K562 (cell line): ENCODE data around the gene AGFG1. TPM values are rescaled to one million over a fixed set of nuclear protein-coding genes. Genes with fewer than 3 reads are reported as not detected.

ENCODE experiments used
- ATAC-seq: fragments of 200-7000 bp; cut with Tn5 transposase; 3 replicates; pipeline ENCODE4 v1.9.1; 2020; ENCODE audit warnings: moderate library complexity
- BruUV-seq: library from RNA; stranded (reverse); fragments of 400-500 nt; replicated peaks from 2 replicates; lab custom pipeline; 2021; lab: Mats Ljungman, UMichigan
- CTCF ChIA-PET: fragments of 300-600 bp; formaldehyde crosslinking; extraction: SDS; loops from one replicate; lab custom pipeline; 2021; ENCODE audit warnings: low intra/inter-chr PET ratio; lab: Yijun Ruan, JAX
- POLR2A ChIA-PET: fragments of 300-600, 350-650 bp; sonication (Branson Sonifier 250); formaldehyde crosslinking; extraction: SDS; loops from one replicate; lab custom pipeline; 2021; ENCODE audit warnings: antibody characterized with exemption, inconsistent platforms; lab: Yijun Ruan, JAX
- DNase-seq, 4 experiments: peaks; one replicate each; pipeline versions ENCODE4 v3.0.0 to v3.0.0-alpha.2; 2011 to 2018; ENCODE audit warnings: low spot score in 3 of 4, mixed read lengths in 3 of 4; ENCODE audit errors: extremely low read depth in 1 of 4
- FAIRE-seq: peaks from 2 replicates; lab custom pipeline; 2011; peaks lifted over from hg19 to GRCh38; lab: Jason Lieb, UNC
- H2AFZ ChIP-seq: 2 replicates; pipeline ENCODE4 v1.6.0; 2011; ENCODE audit warnings: low read depth, low read length, control low read depth, inconsistent platforms
- H3K27ac ChIP-seq: fragments of 200-600 bp; 3 replicates; pipeline ENCODE4 v1.8.0; 2011; ENCODE audit warnings: low read depth, mild to moderate bottlenecking, control low read depth, inconsistent platforms, low read length, moderate library complexity, mixed read lengths; ENCODE audit errors: extremely low read depth
- H3K27me3 ChIP-seq, 2 experiments: fragments of 300-600 bp in 1 of 2; 2 replicates in 1 of 2; 3 replicates in 1 of 2; pipeline versions ENCODE4 v1.6.0 to v1.8.0; 2011; ENCODE audit warnings: inconsistent platforms in 2 of 2, low read length in 2 of 2, mild to moderate bottlenecking in 1 of 2, mixed read lengths in 1 of 2, moderate library complexity in 1 of 2; ENCODE audit not compliant: control insufficient read depth in 2 of 2, insufficient read depth in 2 of 2
- H3K36me3 ChIP-seq: fragments of 300-600 bp; 3 replicates; pipeline ENCODE4 v1.8.0; 2011; ENCODE audit warnings: mild to moderate bottlenecking, low read length, inconsistent platforms; ENCODE audit not compliant: control insufficient read depth, insufficient read depth
- H3K4me1 ChIP-seq, 2 experiments: fragments of 200-600 bp in 1 of 2; replicated peaks in 1 of 2; 2 replicates in 1 of 2; 3 replicates in 1 of 2; pipeline versions ENCODE4 v1.5.1 to v1.8.0; 2011; ENCODE audit warnings: inconsistent platforms in 2 of 2, low read length in 2 of 2, mild to moderate bottlenecking in 1 of 2, mixed read lengths in 1 of 2, moderate library complexity in 1 of 2; ENCODE audit not compliant: control insufficient read depth in 2 of 2, insufficient read depth in 2 of 2
- H3K4me2 ChIP-seq: 2 replicates; pipeline ENCODE4 v1.6.1; 2011; ENCODE audit warnings: low read length, control low read depth, inconsistent platforms, mixed read lengths; ENCODE audit not compliant: insufficient read depth
- H3K4me3 ChIP-seq: fragments of 200-600 bp; sonication (generic), shearing (Covaris generic); 2 replicates; pipeline ENCODE4 v1.5.1; 2016; ENCODE audit warnings: control low read depth, inconsistent platforms
- H3K79me2 ChIP-seq: fragments of 200-600 bp; 3 replicates; pipeline ENCODE4 v1.8.0; 2011; ENCODE audit warnings: low read length, inconsistent platforms; ENCODE audit not compliant: control insufficient read depth, insufficient read depth
- H3K9ac ChIP-seq, 2 experiments: 2 replicates each; pipeline versions ENCODE4 v1.6.0 to v1.6.1; 2011; ENCODE audit warnings: low read depth in 2 of 2, low read length in 2 of 2, control low read depth in 1 of 2, inconsistent platforms in 1 of 2, mild to moderate bottlenecking in 1 of 2, mixed read lengths in 1 of 2; ENCODE audit not compliant: insufficient read depth in 1 of 2
- H3K9me1 ChIP-seq: one replicate; pipeline ENCODE4 v1.6.0; 2011; ENCODE audit warnings: inconsistent platforms, mild to moderate bottlenecking, low read length, moderate library complexity; ENCODE audit not compliant: control insufficient read depth, insufficient read depth
- H3K9me3 ChIP-seq: replicated peaks from 2 replicates; pipeline ENCODE4 v1.5.1; 2011; ENCODE audit warnings: low read depth, low read length, inconsistent platforms; ENCODE audit not compliant: control insufficient read depth, insufficient read depth
- H4K20me1 ChIP-seq: replicated peaks from 2 replicates; pipeline ENCODE4 v1.6.1; 2011; ENCODE audit warnings: low read length, inconsistent platforms, mixed read lengths; ENCODE audit not compliant: control insufficient read depth, insufficient read depth
- BRD4 ChIP-seq: fragments of 200-600 bp; sonication (generic); IDR thresholded peaks from 2 replicates; pipeline ENCODE4 v1.6.1; 2017; ENCODE audit warnings: inconsistent platforms
- CREBBP ChIP-seq: IDR thresholded peaks from one replicate; pipeline ENCODE4 v1.6.1; 2012; ENCODE audit warnings: low read depth, mild to moderate bottlenecking, control low read depth, inconsistent platforms, low read length
- ETV6 ChIP-seq, 3 experiments: fragments of 150-350 bp in 1 of 3; sonication (generic) in 1 of 3; formaldehyde crosslinking in 1 of 3; IDR thresholded peaks; 2 replicates each; pipeline versions ENCODE4 v1.6.1 to v1.8.0; 2014 to 2022; ENCODE audit warnings: borderline replicate concordance in 2 of 3, low read depth in 2 of 3, antibody characterized with exemption in 1 of 3, low read length in 1 of 3, mild to moderate bottlenecking in 1 of 3, missing genetic modification reagents in 1 of 3
- HSF4 ChIP-seq: fragments of 250-450 bp; sonication (Bioruptor Pico); IDR thresholded peaks from 2 replicates; pipeline ENCODE4 v2.1.2; 2022; ENCODE audit warnings: mild to moderate bottlenecking, moderate library complexity, borderline replicate concordance
- KDM4B ChIP-seq, 2 experiments: fragments of 450-650 bp in 1 of 2; sonication (generic) in 1 of 2; IDR thresholded peaks; 2 replicates each; pipeline ENCODE4 v1.6.1; 2016 to 2017; ENCODE audit warnings: borderline replicate concordance in 2 of 2, antibody characterized with exemption in 1 of 2, low read depth in 1 of 2, mild to moderate bottlenecking in 1 of 2
- NFATC3 ChIP-seq: fragments of 450-650 bp; IDR thresholded peaks from 2 replicates; pipeline ENCODE4 v1.6.1; 2017; ENCODE audit warnings: mild to moderate bottlenecking
- SAP30 ChIP-seq: fragments of 200-600 bp; sonication (generic); IDR thresholded peaks from 2 replicates; pipeline ENCODE4 v1.6.1; 2012; ENCODE audit warnings: borderline replicate concordance, low read depth, mild to moderate bottlenecking, moderate library complexity, low read length, control low read depth, inconsistent platforms; ENCODE audit not compliant: insufficient read depth, poor library complexity, severe bottlenecking
- SMARCA5 ChIP-seq: fragments of 450-650 bp; IDR thresholded peaks from 2 replicates; pipeline ENCODE4 v1.6.1; 2016
- TBP ChIP-seq: optimal IDR thresholded peaks from 2 replicates; pipeline ENCODE3; 2011; ENCODE audit warnings: low read depth, low read length, improper control_type of control experiment
- ZFP30 ChIP-seq: fragments of 250-450 bp; sonication (Bioruptor Pico); IDR thresholded peaks from 2 replicates; pipeline ENCODE4 v1.8.0; 2022; ENCODE audit warnings: moderate library complexity, mild to moderate bottlenecking, inconsistent platforms, borderline replicate concordance
- ZNF12 ChIP-seq: sonication (generic); formaldehyde crosslinking; IDR thresholded peaks from 2 replicates; pipeline ENCODE4 v1.4.0; 2020; ENCODE audit warnings: mild to moderate bottlenecking, missing genetic modification reagents
- ZNF436 ChIP-seq: fragments of 250-450, 450-650 bp; sonication (Bioruptor Pico); formaldehyde crosslinking; IDR thresholded peaks from 2 replicates; pipeline ENCODE4 v1.7.0; 2020; ENCODE audit warnings: mild to moderate bottlenecking
- WGBS: fragments of 100-300 bp; shearing (Covaris generic); methylation state at CpG from one replicate; pipeline ENCODE4 v1.1.6; 2016; ENCODE audit warnings: low coverage, mixed read lengths; ENCODE audit not compliant: insufficient coverage; ENCODE audit errors: missing lambda C conversion rate; 5-methylcytosine and 5-hydroxymethylcytosine counted together
- in situ Hi-C: fragments of 300-500 bp; cut with MboI; formaldehyde crosslinking; loops from 4 replicates; pipeline ENCODE4 v1.15.0; 2018; ENCODE audit warnings: inconsistent platforms, mixed read lengths
- intact Hi-C: fragments of 100-400 bp; cut with micrococcal nuclease; formaldehyde crosslinking; loops from 2 replicates; pipeline ENCODE4 v1.14.2; 2022
- polyA plus RNA-seq, 8 experiments: library from polyadenylated mRNA; depleted of rRNA in 4 of 8; stranded (reverse) in 5 of 8; unstranded in 3 of 8; fragments of >200 nt; fragmentation: Nextera tagmentation in 2 of 8; fragmentation: Illumina TruSeq in 1 of 8; extraction: Ambion mirVana in 2 of 8; extraction: Trizol in 1 of 8; gene quantifications; 2 replicates each; pipeline versions ENCODE4 v1.2.1 to v1.2.3, GENCODE V29; 2011 to 2014; ENCODE audit warnings: inconsistent platforms in 1 of 8, missing spikeins in 1 of 8
- total RNA-seq, 7 experiments: library from RNA; depleted of rRNA in 6 of 7; stranded (reverse); fragments of >200 nt in 6 of 7; fragmentation: Illumina TruSeq in 2 of 7; extraction: Trizol in 2 of 7; gene quantifications; 2 replicates each; pipeline versions ENCODE4 v1.2.1 to v1.2.3, GENCODE V29; 2011 to 2021; ENCODE audit warnings: low replicate concordance in 1 of 7
- TF ChIP-seq, protein P1 (sequence below): fragments of 450-650 bp; IDR thresholded peaks from 2 replicates; pipeline ENCODE4 v1.6.1; 2016; ENCODE audit warnings: antibody characterized with exemption
- TF ChIP-seq, protein P2 (sequence below): IDR thresholded peaks from 2 replicates; pipeline ENCODE4 v1.6.1; 2016; ENCODE audit warnings: missing genetic modification characterization, missing compliant biosample characterization

Gene AGFG1
- total and polyA plus RNA-seq, 9 of the 15 experiments (the other 6 are each of a cell fraction or from before 2014, with no cell fraction given) = 11.2 to 97.5 (median 36.0) TPM

DNA sequence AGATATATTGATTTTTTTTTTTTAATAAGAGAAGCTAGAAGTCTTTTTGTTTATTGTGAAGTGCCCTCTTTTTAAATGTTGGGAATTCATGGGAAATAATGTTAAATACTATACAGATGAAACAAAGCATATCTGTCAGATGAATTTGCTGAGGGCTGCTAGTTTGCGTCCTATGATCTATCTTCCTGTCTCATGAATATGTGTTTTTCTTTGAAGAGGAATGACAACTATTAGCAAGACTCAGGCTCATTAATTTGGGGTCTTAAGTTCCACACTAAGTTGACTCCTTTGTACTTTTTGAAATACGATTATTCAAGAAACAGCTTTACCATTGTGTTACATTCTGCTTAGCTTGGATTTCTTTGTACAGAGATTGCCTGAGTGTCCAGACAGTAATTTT, 57.9 kb downstream of the AGFG1 start:
- BruUV-seq = no TSS peak
- Histone ChIP-seq H4K20me1 (no peaks in the 10 kb centered on the region), H3K36me3 (peaks cover 59% of the 10 kb centered on the region), H3K9ac (no peak overlapping the region), H3K9me1 (no peaks in the 10 kb centered on the region), H3K27ac (no peak overlapping the region), H3K79me2 (no peaks in the 10 kb centered on the region), H3K4me2 (no peak overlapping the region), H2AFZ (no peak overlapping the region), H3K4me1 (no peaks in the 10 kb centered on the region), H3K9me3 (no peaks in the 10 kb centered on the region), H3K27me3 (no peaks in the 10 kb centered on the region)
- DNase-seq = no peak
- WGBS = 91% methylated on average over 1 of the region's 2 CpGs
- intact Hi-C loops (no loop called here), in situ Hi-C loops (no loop called here)
- CTCF ChIA-PET = no interaction called here
- no peak for FAIRE-seq
- ATAC-seq = no peak
- POLR2A ChIA-PET = interaction anchor here (1.3 kb wide), 1 partner anchor 10 kb away, joined by 3 read pairs; no protein-coding TSS in a partner anchor
- no peak for TF ChIP-seq KDM4B (IDR thresholded peaks at IDR 0.05; ENCODE audit: borderline replicate concordance in 2 of 2, low read depth in 1 of 2)
- TF ChIP-seq TBP = no peak
- TF ChIP-seq CREBBP = no peak
- no peak for TF ChIP-seq ETV6 (IDR thresholded peaks at IDR 0.05; ENCODE audit: borderline replicate concordance in 1 of 2, low read depth in 2 of 2, low read length in 1 of 2)
- no peak for TF ChIP-seq ETV6 (CRISPR knock-in tag; IDR thresholded peaks at IDR 0.05; ENCODE audit: borderline replicate concordance)
- TF ChIP-seq BRD4 = no peak
- no peak for TF ChIP-seq ZNF12 (CRISPR knock-in tag)
- TF ChIP-seq SMARCA5 = no peak
- TF ChIP-seq NFATC3 = no peak
- no peak for TF ChIP-seq ZNF436 (CRISPR knock-in tag)
- TF ChIP-seq, protein P1, sequence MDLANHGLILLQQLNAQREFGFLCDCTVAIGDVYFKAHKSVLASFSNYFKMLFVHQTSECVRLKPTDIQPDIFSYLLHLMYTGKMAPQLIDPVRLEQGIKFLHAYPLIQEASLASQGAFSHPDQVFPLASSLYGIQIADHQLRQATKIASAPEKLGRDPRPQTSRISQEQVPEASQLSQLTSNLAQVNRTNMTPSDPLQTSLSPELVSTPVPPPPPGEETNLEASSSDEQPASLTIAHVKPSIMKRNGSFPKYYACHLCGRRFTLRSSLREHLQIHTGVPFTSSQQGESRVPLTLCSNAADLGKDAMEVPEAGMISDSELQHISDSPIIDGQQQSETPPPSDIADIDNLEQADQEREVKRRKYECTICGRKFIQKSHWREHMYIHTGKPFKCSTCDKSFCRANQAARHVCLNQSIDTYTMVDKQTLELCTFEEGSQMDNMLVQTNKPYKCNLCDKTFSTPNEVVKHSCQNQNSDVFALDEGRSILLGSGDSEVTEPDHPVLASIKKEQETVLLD = no peak
- no peak for TF ChIP-seq SAP30
- no peak for TF ChIP-seq ZFP30 (CRISPR knock-in tag)
- TF ChIP-seq, protein P2, sequence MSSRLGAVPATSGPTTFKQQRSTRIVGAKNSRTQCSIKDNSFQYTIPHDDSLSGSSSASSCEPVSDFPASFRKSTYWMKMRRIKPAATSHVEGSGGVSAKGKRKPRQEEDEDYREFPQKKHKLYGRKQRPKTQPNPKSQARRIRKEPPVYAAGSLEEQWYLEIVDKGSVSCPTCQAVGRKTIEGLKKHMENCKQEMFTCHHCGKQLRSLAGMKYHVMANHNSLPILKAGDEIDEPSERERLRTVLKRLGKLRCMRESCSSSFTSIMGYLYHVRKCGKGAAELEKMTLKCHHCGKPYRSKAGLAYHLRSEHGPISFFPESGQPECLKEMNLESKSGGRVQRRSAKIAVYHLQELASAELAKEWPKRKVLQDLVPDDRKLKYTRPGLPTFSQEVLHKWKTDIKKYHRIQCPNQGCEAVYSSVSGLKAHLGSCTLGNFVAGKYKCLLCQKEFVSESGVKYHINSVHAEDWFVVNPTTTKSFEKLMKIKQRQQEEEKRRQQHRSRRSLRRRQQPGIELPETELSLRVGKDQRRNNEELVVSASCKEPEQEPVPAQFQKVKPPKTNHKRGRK (tag) = no peak
- TF ChIP-seq HSF4 = no peak
- TF ChIP-seq, all 486 proteins: peak for 0
- H3K4me3 ChIP-seq = no peak overlapping the region
